ENCODE measurements around the gene HS1BP3. TPM values are rescaled to one million over a fixed set of nuclear protein-coding genes. Genes with fewer than 3 reads are reported as not detected.
A peak's percentile ranks its signal among the peaks of the same experiment; 100 is the strongest.

Gene HS1BP3
- total and polyA plus RNA-seq, 2 of the 13 experiments (the other 11 are each of a cell fraction or from before 2014, with no cell fraction given) = 15.2 to 22.0 TPM

DNA sequence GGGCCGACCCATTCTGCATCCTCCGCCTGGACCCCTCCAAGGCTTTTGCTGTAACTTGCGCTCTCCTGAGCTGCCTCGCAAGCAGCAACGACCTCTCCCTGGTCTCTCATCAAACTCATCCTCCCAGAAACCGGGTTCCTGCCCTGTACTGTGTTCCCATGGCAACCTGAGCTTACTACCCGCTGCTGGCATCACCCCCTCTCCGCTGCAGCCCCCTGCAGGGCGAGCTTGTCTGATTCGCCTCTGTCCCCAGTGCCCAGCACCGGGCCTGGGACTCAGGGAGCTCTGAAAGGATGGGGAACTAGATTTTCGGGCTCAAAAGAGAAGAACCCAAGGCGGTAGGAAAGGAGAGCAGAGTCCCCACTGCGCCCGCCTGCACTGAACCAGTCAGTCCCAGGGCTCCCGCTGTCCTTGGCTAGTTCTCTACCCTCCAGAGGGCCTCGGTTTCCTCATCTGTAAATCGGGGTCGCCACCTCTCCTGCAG is 463 bp downstream of the HS1BP3 start:
- 16% methylated on average over 16 of the region's 19 CpGs for WGBS (ENCODE audit: low lambda C conversion rate)
- Histone ChIP-seq H3K4me1 (ENCODE audit: insufficient read depth, low read length) (peaks cover 54% of the 10 kb centered on the region), H3K9me3 (ENCODE audit: low read length) (no peaks in the 10 kb centered on the region), H2AFZ (ENCODE audit: low read length) (no peak overlapping the region), H3K27ac (ENCODE audit: extremely low read length, insufficient read depth, low read length) (peak overlapping the region; percentile 60), H3K9ac (ENCODE audit: insufficient read depth, low read depth, low read length) (peak overlapping the region; percentile 90), H3K79me2 (ENCODE audit: insufficient read depth, low read length) (peaks cover 9% of the 10 kb centered on the region), H3K4me2 (ENCODE audit: low read depth, low read length) (peak overlapping the region; percentile 93), H3K4me3 (replicated peaks in 1 of 3; ENCODE audit: insufficient read depth in 1 of 3, low read depth in 2 of 3, low read length in 3 of 3) (peak overlapping the region; percentile 74 to 95 (median 81)), H3K36me3 (replicated peaks in 1 of 2; ENCODE audit: control insufficient read depth in 1 of 2, insufficient read depth in 2 of 2, low read length in 2 of 2) (no peaks in the 10 kb centered on the region; a peak in 1 of 5 replicates), H4K20me1 (ENCODE audit: insufficient read depth, low read length) (no peaks in the 10 kb centered on the region), H3K27me3 (ENCODE audit: control insufficient read depth in 1 of 2, insufficient read depth in 2 of 2, low read length in 2 of 2) (peaks cover 1 to 7% of the 10 kb centered on the region in 2 experiments; a peak in 4 of 5 replicates)
- in situ Hi-C loops (cut with HindIII; ENCODE audit: extremely low pct_ligation_motif_present, low pct_unique_long_range_greater_than_20kb) (loop anchor here (25.0 kb wide), 1 partner anchor 312 kb away; no protein-coding TSS in a partner anchor), intact Hi-C loops (cut with micrococcal nuclease; ENCODE audit: unreplicated experiment) (no loop called here)
- ATAC-seq = peak; percentile 12
- BruUV-seq (replicated peaks) = TSS peak; percentile 82
- POLR2A ChIA-PET = interaction anchor here (0.6 to 5.9 kb wide), 25 partner anchors 8 to 299 kb away, joined by 3 to 51 read pairs (median 5); partner anchors contain the start of genes GDF7, LDAH and RHOB
- CTCF ChIA-PET (ENCODE audit: low intra/inter-chr PET ratio, low total read pairs) = interaction anchor here (0.8 to 1.6 kb wide), 4 partner anchors 8 to 271 kb away, joined by 3 to 11 read pairs (median 3); no protein-coding TSS in a partner anchor
- no peak for DNase-seq (ENCODE audit: low spot score)
- FAIRE-seq = no peak
- TF ChIP-seq SIN3B (IDR thresholded peaks at IDR 0.05; ENCODE audit: low read length) (no peak), ISL2 (CRISPR knock-in tag; IDR thresholded peaks at IDR 0.05) (0 out of 2 replicates have a peak, but pooled peaks have one; percentile 7), PAF1 (CRISPR knock-in tag; IDR thresholded peaks at IDR 0.05) (no peak), ZNF17 (CRISPR knock-in tag; IDR thresholded peaks at IDR 0.05) (no peak), ZNF660 (CRISPR knock-in tag; IDR thresholded peaks at IDR 0.05; ENCODE audit: borderline replicate concordance, low read depth) (no peak), PAWR (CRISPR knock-in tag; IDR thresholded peaks at IDR 0.05; ENCODE audit: borderline replicate concordance) (no peak), PCBP1 (IDR thresholded peaks at IDR 0.05; ENCODE audit: borderline replicate concordance, low read depth, low read length) (no peak), MEIS1 (CRISPR knock-in tag; IDR thresholded peaks at IDR 0.05; ENCODE audit: borderline replicate concordance) (peak; percentile 18; the same call in 1 of the 2 replicates), ZNF337 (CRISPR knock-in tag; IDR thresholded peaks at IDR 0.05; ENCODE audit: borderline replicate concordance, low read depth) (peak; percentile 11), AGO2 (optimal IDR thresholded peaks at IDR 0.05; ENCODE audit: low read depth, low read length) (no peak), ZNF766 (CRISPR knock-in tag; IDR thresholded peaks at IDR 0.05; ENCODE audit: borderline replicate concordance) (no peak)
- TF ChIP-seq, protein P1, sequence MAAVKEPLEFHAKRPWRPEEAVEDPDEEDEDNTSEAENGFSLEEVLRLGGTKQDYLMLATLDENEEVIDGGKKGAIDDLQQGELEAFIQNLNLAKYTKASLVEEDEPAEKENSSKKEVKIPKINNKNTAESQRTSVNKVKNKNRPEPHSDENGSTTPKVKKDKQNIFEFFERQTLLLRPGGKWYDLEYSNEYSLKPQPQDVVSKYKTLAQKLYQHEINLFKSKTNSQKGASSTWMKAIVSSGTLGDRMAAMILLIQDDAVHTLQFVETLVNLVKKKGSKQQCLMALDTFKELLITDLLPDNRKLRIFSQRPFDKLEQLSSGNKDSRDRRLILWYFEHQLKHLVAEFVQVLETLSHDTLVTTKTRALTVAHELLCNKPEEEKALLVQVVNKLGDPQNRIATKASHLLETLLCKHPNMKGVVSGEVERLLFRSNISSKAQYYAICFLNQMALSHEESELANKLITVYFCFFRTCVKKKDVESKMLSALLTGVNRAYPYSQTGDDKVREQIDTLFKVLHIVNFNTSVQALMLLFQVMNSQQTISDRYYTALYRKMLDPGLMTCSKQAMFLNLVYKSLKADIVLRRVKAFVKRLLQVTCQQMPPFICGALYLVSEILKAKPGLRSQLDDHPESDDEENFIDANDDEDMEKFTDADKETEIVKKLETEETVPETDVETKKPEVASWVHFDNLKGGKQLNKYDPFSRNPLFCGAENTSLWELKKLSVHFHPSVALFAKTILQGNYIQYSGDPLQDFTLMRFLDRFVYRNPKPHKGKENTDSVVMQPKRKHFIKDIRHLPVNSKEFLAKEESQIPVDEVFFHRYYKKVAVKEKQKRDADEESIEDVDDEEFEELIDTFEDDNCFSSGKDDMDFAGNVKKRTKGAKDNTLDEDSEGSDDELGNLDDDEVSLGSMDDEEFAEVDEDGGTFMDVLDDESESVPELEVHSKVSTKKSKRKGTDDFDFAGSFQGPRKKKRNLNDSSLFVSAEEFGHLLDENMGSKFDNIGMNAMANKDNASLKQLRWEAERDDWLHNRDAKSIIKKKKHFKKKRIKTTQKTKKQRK (IDR thresholded peaks at IDR 0.05; ENCODE audit: low read length) = no peak
- TF ChIP-seq, protein P2, sequence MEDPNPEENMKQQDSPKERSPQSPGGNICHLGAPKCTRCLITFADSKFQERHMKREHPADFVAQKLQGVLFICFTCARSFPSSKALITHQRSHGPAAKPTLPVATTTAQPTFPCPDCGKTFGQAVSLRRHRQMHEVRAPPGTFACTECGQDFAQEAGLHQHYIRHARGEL (CRISPR knock-in tag; IDR thresholded peaks at IDR 0.05) = no peak
- TF ChIP-seq, protein P3, sequence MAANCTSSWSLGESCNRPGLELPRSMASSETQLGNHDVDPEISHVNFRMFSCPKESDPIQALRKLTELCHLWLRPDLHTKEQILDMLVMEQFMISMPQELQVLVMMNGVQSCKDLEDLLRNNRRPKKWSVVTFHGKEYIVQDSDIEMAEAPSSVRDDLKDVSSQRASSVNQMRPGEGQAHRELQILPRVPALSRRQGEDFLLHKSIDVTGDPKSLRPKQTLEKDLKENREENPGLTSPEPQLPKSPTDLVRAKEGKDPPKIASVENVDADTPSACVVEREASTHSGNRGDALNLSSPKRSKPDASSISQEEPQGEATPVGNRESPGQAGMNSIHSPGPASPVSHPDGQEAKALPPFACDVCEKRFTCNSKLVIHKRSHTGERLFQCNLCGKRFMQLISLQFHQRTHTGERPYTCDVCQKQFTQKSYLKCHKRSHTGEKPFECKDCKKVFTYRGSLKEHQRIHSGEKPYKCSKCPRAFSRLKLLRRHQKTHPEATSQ (CRISPR knock-in tag; IDR thresholded peaks at IDR 0.05; ENCODE audit: borderline replicate concordance) = no peak

All from HepG2 (cell line).